Pancreas (tissue), 10 donors: ENCODE results near the gene AVP. TPM values are rescaled to one million over a fixed set of nuclear protein-coding genes. Genes with fewer than 3 reads are reported as not detected.
A peak's percentile ranks its signal among the peaks of the same experiment; 100 is the strongest.

Experiments
- ATAC-seq, 4 donors: fragments of 200-7000 bp; cut with Tn5 transposase; one replicate each; pipeline versions ENCODE4 v1.8.0 to v1.9.1; 2020; ENCODE audit warnings: mild to moderate bottlenecking in 4 of 4, moderate library complexity in 4 of 4
- DNase-seq, 6 donors: peaks; one replicate each; pipeline ENCODE4 v3.0.0-alpha.2; 2020
- FAIRE-seq: peaks from 2 replicates; lab custom pipeline; 2012; peaks lifted over from hg19 to GRCh38; lab: Jason Lieb, UNC
- H3K27ac ChIP-seq, 4 donors: fragments of 200-600 bp; sonication (generic); 1 replicate in 3 of 4; 2 replicates in 1 of 4; pipeline versions ENCODE4 v1.5.0 to v1.8.0; 2020
- H3K27me3 ChIP-seq, 4 donors: fragments of 200-600 bp; one replicate each; pipeline ENCODE4 v1.8.0; 2021
- H3K36me3 ChIP-seq, 3 donors: fragments of 200-600 bp; sonication (generic) in 1 of 3; one replicate each; pipeline versions ENCODE4 v1.5.0 to v1.8.0; 2020 to 2021
- H3K4me1 ChIP-seq, 3 donors: fragments of 200-600 bp; one replicate each; pipeline ENCODE4 v1.8.0; 2021
- H3K4me3 ChIP-seq, 4 donors: fragments of 200-600 bp; sonication (generic) in 2 of 4; one replicate each; pipeline versions ENCODE4 v1.5.0 to v1.8.0; 2020 to 2021
- H3K9me3 ChIP-seq, 4 donors: fragments of 200-600 bp; one replicate each; pipeline ENCODE4 v1.8.0; 2021
- CTCF ChIP-seq, 4 donors: fragments of 200-600 bp; sonication (generic) in 3 of 4; IDR thresholded peaks; one replicate each; pipeline versions ENCODE4 v1.5.0 to v1.8.0; 2021; ENCODE audit warnings: antibody characterized with exemption in 4 of 4
- WGBS, 2 donors: extraction: QIAGEN DNeasy Blood & Tissue Kit; methylation state at CpG; one replicate each; pipeline ENCODE4 v1.1.7; 2013; 5-methylcytosine and 5-hydroxymethylcytosine counted together
- intact Hi-C, 3 donors: fragments of 100-400 bp; cut with DNase I; formaldehyde crosslinking; loops; one replicate each; pipeline versions ENCODE4 v1.11.1 to v1.14.2; 2022
- polyA plus RNA-seq, 2 donors: library from polyadenylated mRNA; stranded (reverse); fragments of 200-250 nt; gene quantifications; one replicate each; pipeline ENCODE4 v1.2.3, GENCODE V29; 2013
- total RNA-seq, 6 donors: library from RNA; stranded (reverse); fragmentation: NEBNext Ultra II Directional in 4 of 6; extraction: Animal tissue kit (Norgen Biotek cat#: 25700) in 4 of 6; gene quantifications; one replicate each; pipeline versions ENCODE4 v1.2.1 to v1.2.4, GENCODE V29; 2021 to 2023
- donor health status: healthy with polysubstance abuse.
- donor health status: DM: no; HTN: no; CAD: no; lungs with moderate emphysema.
- donor health status: DM: no; HTN: no; CAD: no.
- donor health status: control.
- donor health status: control.
- donor health status: Bipolar disorder and iron deficiency.
- donor health status: DM: yes; HTN: yes; CAD: no.
- donor health status: DM: no; HTN: no; CAD: no.
- donor health status: DM: no; HTN: no; CAD: no.
- donor health status: DM: yes; HTN: yes; CAD: no.

The AVP gene
- total and polyA plus RNA-seq, 8 donors: not detected

GRCh38 chr20:3044336-3044965 is 40.1 kb downstream of the AVP start:
- no peak overlapping the region for H3K4me3 ChIP-seq
- TF ChIP-seq CTCF (IDR thresholded peaks at IDR 0.05): no peak
- H3K27me3 ChIP-seq: no peaks in the 10 kb centered on the region
- WGBS, 2 donors: 88 to 91% methylated on average over 8 of the region's 8 CpGs
- peaks cover 0 to 21% (median 6%) of the 10 kb centered on the region in 3 donors for H3K4me1 ChIP-seq
- intact Hi-C loops: no loop called here
- H3K27ac ChIP-seq: no peak overlapping the region
- DNase-seq (peak in 2 of 6 donors; percentile 41 to 72), ATAC-seq (no peak), FAIRE-seq (no peak)
- peaks cover 0 to 21% (median 11%) of the 10 kb centered on the region in 3 donors for H3K36me3 ChIP-seq
- no peaks in the 10 kb centered on the region for H3K9me3 ChIP-seq

GRCh38 chr20:3043322-3043721 is 41.2 kb downstream of the AVP start, which contains the start of gene GNRH2:
TSS of gene GNRH2 (plus strand) at chr20:3043622. CDS start at chr20:3044415, 793 bp downstream.
- no peak for TF ChIP-seq CTCF (IDR thresholded peaks at IDR 0.05)
- 81 to 91% methylated on average over 2 to 3 of the region's 3 CpGs for WGBS, 2 donors
- Histone ChIP-seq H3K27ac (peak within 1 kb of the TSS in 2 of 4 donors; percentile 69 to 70), H3K27me3 (no peaks in the 10 kb centered on the region), H3K9me3 (no peaks in the 10 kb centered on the region), H3K4me1 (peaks cover 0 to 21% (median 6%) of the 10 kb centered on the region in 3 donors), H3K4me3 (no peak within 1 kb of the TSS), H3K36me3 (peaks cover 0 to 24% (median 8%) of the 10 kb centered on the region in 3 donors)
- ATAC-seq (no peak), DNase-seq (no peak), FAIRE-seq (no peak)
- intact Hi-C loops: no loop called here

- Histone ChIP-seq H3K4me3 (no peak overlapping the region), H3K27me3 (no peaks in the 10 kb centered on the region), H3K9me3 (no peaks in the 10 kb centered on the region), H3K36me3 (peaks cover 0 to 18% (median 1%) of the 10 kb centered on the region in 3 donors), H3K27ac (peak overlapping the region in 2 of 4 donors; percentile 69 to 70), H3K4me1 (peaks cover 0 to 20% (median 6%) of the 10 kb centered on the region in 3 donors)
- intact Hi-C loops: no loop called here
- FAIRE-seq: no peak
- no peak for TF ChIP-seq CTCF (IDR thresholded peaks at IDR 0.05)
- peak in 1 of 6 donors; percentile 29 for DNase-seq
- WGBS, 2 donors: 85 to 87% methylated on average over 5 of the region's 5 CpGs
- no peak for ATAC-seq
Measured at GRCh38 chr20:3042625-3043024, 41.9 kb downstream of the AVP start.

GRCh38 chr20:3041854-3042409 is 42.6 kb downstream of the AVP start:
- ATAC-seq (peak in 2 of 4 donors; percentile 8 to 10), DNase-seq (peak in 1 of 6 donors; percentile 34), FAIRE-seq (no peak)
- peak overlapping the region in 3 of 4 donors; percentile 31 to 70 (median 69) for H3K27ac ChIP-seq
- peak overlapping the region in 3 of 4 donors; percentile 11 to 32 (median 26) for H3K4me3 ChIP-seq
- WGBS, 2 donors: 17 to 21% methylated on average over 10 of the region's 10 CpGs
- no peak for TF ChIP-seq CTCF (IDR thresholded peaks at IDR 0.05)
- H3K9me3 ChIP-seq: no peaks in the 10 kb centered on the region
- no peaks in the 10 kb centered on the region for H3K27me3 ChIP-seq
- H3K4me1 ChIP-seq: peaks cover 0 to 13% (median 0%) of the 10 kb centered on the region in 3 donors
- peaks cover 0 to 24% (median 3%) of the 10 kb centered on the region in 3 donors for H3K36me3 ChIP-seq
- intact Hi-C loops: no loop called here
